Raji (cell line): ENCODE data around the gene SLAMF1.

Experiments used
- POLR2A ChIP-seq: IDR thresholded peaks from 2 replicates; pipeline ENCODE4 v1.6.1; 2011; ENCODE audit warnings: low read depth, low read length, control low read depth; ENCODE audit not compliant: insufficient read depth

Gene SLAMF1

DNA sequence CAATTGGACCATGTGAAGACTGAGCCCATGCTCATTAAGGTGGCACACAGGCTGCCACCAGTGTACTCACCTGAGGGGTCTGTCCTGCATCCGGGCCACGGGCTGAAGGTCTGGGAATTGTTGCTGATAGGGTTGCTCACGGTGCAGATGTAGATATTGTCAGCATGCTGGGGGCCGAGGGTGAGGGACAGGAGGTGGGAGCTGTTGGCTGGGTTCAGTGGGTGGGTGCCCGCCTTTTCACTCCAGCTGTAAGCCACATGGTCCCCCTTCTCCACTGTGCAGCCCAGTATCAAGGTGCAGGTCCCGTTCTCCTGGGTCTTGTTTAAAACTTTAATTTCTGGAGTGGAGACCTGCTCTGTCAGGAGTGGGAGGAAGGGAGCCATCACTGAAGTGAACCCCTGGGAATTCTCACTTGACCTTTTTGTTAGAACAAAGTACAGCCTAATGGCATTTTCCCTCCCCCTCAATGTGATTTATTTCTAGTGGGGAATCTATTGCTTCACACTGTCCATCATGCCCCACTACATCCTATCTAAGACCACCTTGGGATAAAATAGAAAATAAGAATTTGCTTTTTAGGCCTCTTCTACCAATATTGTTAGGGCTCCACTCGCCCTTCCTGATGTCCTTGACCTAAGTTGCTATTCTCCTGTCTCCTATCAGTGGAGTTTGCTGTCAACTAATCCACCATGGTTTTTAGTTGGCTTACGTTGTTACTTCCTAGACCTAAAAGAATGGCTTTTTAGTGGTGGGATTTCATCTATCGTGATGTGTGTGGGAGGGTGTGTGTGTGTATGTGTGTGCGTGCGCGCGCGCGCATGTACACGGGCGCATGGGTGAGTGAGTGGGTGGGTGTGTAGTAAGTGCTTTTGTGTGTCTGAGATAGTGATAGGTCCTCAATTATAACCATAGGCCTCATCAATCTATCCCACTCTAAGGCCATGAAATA is 12.0 kb downstream of the SLAMF1 start:
- TF ChIP-seq POLR2A, result no peak

DNA sequence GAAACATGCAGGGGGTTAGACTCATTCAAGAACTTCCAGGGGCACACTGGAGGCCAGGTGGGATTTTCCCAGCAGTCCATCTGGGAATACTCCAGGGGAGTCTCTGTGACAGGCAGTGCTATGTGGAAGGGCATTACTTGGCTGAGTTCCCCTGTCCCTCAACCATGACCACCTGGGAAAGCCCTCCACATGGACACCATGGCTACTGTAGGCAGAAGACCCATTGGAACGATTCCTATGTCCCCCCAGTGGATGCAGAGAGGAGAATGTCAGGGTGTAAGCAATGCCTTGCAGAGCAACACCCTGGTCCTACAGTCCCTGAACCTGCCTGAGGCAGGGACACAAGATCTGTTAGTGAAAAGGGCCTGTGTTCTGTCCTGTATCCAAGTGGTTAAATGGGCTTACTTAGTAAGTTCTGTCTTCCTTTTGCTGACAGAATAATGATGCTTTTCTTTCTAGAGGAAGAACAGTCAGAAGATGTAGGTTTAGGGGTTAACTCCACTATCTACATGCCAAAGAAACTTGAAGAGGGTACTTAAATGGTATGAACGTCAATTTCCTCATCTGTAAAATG is 13.4 kb downstream of the SLAMF1 start:
- TF ChIP-seq POLR2A, result no peak

DNA sequence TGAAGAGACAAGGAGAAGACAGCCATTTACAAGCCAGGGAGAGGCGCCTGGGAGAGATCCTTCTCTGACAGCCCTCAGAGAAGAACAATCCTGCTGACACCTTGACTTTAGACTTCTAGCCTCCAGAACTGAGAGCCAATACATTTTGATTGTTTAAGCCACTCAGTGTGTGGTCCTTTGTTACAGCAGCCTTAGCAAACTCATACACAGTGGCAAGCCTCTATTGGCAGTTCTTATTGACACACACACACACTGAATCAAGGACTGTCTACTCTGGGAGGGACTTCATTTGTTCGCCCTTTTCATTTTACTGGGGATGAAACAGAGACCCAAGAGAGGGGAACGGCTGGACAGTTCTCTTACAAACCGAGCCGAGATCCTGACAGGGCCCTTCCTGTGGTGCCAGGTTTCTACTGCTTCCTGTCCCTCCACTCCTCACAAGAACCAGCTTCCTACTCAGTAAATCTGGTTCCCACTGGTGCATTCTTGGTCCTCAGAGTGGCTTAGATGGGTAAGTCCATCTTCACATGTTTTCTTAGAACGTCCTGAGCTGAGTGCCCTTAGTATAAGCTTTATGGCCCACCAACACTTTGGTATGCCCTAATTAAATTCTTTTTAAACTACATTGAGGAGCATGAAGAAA is 14.7 kb downstream of the SLAMF1 start:
- no peak for TF ChIP-seq POLR2A

DNA sequence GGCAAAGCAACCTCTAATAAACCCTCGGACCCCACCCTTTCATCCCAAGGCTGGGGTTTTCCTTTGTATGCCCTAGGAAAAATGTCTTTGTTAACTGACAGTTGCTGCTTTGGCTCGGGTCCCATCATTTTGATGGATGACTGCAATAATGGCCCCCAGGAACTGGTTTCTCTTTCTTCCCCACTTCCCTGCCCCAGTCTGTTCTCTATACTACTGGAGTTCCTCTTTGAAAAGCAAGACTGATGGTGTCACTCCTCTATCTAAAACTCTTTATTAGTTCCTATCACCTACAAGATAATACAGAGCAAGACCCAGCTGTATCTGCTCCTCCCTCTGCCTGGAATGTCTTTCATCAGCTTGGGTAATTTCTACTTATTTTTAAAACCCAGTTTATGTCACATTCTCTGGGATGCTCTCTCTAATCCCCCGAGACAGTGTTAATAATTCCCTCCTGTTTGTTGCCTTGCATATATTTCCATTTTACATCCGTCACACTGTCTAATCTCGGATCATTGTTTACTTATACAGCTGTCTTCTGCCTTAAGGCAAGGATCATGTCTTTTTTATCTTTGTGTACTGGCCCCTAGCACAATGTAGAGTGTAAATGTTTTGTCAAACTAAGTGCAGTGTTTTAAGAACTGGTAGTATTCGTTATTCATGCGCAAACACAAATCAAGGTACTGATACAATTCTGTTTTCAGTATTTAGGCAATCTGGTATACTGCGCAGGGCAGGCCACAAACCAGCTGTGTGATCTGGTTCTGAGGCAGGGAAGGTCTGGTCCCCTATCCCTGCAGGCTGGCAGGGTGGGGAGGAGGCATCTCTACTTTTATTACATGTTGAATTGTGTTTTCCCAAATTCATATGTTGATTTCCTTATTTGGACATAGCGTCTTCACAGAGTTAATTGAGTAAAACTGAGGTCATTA is 16.1 kb downstream of the SLAMF1 start:
- TF ChIP-seq POLR2A, result no peak

DNA sequence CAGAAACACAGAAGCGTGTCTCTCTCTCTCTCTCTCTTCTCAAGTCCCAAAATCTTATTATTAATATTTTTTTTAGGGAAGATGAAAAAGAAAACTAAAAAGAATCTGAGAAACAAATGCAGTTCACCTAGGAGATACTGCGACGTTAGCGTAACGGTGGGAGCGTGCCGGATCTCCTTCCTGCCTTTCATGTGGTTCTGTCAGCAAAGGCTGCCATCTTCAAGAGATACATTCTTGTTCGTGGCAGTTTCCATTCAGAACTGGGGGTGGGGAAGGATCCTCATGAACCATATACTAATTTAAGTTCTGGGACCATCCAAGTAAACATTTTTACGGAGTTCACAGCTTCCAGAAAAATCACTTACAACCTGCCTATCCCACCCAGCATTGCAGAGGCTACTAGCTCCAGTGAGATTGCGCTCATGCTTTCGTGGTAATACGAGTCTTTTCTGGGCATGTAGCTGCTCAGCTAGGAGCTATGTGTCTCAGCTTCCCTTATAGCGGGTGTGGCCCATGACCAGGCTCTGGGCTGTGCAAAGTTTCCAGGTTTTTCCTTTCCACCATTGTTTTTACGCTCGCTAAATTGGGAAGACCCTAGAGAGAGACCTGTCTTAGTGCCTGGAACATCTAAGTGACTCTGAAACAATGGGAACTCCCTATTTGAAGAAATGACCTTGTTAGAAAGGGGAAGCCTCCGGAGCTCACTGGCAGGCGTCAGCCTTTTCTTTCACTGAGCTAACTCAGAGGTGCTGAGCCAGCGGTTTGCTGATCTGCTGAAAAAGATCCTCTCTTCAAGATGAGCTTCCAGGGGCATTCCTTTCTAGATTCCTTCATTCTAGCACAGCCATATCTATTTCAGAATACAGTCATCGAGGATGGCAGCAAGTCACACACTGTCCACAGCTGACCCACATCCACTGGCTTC is 17.3 kb downstream of the SLAMF1 start:
- no peak for TF ChIP-seq POLR2A

DNA sequence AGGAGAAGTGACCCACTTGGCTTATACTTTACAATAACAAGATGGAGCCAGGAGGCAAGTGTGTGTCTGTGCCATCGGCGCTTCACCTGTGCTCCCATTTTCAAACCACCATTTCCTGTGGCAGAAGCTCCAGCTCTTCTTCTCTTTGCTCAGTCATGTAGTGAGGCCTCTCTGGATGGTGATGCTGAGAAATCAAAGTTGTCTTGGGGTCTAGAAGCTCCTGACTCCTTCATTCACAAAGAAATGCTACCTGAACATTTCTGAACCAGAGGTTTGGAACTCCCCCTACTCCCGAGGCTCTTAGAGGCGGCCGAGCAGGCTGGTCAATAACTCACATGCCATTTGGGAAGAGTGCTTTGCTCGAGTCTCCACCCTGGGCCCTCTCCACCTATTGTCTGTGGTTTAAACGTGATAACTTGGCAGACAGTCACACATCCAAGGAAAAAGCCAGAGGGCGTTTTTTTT is 18.0 kb downstream of the SLAMF1 start:
- TF ChIP-seq POLR2A, result no peak

DNA sequence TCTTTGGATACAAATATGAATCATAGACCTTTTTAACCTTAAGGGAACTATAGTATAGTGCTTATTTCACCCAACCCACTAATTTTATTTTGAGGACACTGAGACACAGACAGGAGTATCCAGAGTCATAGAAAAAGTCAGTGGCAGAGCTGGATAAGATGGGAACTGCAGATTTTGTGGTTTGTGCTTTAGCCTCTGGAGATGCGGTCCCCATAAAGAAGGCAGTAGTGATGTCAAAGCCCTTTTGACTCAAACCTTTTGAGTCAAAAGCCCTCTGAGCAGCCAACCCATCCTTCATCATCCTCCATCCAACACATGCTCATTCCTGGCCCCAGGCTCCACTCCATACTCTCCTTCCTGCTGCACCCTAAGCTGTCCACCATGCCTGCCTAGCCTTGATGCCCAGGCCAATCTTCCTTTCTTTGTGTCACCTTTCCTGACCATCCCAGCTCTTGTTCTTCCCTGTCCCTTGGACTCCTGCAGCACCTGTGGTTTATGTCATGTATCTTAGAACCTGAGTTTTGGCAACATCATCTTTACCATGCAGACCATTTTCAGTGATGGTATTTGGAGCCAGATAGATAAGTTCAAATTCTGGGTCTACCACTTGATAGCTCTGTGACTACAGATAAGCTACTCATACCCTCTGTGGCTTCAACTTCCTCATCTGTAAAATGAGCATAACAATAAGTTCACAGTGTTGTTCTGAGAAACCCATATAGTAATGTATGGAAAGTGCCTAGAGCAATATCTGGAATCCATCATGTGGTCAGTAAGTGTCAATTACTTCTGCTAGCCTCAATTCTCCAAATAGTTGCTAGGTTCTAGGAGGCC is 20.1 kb downstream of the SLAMF1 start:
- TF ChIP-seq POLR2A, result no peak

DNA sequence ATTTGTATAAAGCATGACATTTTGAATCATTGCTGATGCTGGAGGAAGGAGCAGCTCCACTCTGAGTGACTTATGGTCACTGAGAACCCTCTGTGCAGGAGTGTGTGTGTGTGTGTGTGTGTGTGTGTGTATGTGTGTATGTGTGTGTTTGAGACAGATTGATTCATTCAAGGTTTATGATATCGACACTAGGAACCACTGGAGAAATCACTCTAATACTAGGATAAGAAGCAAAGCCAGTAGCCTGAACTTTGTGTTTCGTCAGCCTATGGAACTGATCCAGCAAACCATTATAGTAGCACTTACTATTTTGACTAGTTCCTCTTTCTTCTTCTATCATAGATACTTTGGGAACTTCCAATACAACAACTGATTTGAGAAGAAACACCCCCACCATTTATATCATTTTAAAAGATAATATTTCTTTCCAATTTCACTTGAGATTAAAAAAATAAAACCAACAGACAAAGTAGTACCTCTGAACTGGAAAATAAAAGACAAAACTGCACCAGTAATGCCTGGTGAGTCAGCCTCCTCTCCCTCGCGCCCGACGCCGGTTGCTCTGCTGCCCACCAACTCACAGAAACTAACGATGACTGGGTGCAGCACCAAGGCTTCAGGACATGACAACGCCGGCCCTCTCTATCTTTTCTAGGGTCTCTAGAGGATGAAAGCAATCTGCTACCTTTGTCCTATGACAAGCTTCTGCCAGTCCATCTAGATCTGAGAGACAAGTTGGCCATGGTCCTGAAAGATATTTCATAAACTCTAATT is 20.9 kb downstream of the SLAMF1 start:
- TF ChIP-seq POLR2A, result no peak

DNA sequence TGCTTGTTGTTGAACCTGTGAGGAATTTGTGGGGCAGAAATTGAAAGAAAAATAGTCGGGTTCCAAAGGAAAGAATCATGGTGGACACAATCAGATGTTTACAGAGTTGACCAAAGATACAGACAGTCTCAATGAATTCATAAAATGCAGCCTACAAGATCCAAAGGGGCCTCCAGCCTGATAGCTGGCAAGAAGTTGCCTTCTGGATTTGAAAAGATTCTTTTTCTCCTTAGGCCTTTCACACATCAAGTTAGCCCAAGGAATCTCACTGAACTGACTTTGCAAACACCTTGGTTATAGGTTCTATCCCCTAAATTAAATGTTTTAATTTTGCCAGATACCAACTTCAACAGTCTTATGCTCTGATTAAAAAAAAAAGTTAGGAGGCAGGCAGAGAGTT is 21.5 kb downstream of the SLAMF1 start:
- no peak for TF ChIP-seq POLR2A

DNA sequence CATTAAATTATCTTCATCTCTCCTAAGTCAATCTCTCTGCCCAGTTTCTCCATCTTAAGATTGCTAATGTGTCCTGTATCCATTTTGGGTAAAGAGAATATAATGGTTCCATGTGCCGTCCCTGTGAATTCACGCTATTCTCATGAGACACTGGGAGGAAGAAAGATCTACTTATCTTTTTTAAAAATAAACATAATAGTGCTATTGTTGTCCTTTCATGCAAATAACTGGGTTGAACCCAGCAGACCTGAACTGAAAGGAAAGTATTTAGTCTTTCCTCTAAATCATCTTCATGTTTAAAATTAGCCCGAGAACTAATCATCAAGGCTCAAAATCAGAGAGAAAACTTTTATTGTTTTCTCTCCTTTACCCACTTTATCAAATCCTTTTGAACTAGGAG is 22.4 kb downstream of the SLAMF1 start:
- TF ChIP-seq POLR2A, result no peak

DNA sequence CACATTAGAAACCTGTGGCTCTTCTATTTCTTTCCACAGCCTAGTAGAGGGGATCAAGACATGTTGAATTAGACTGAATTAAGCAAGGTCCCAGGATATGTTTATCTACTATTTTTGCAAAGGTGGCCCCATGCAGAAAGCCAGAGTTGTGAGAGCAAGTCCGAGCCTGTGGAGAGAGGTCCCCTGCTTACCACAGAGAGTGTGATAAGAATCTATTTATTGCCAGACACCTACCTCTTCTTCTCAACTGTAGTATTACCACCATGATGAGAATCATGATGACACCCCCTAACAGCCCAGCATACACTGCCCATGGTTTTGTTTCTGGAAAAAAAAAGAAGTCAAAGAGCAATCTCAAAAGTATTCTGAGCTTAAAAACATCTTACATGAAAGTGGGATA is 23.0 kb downstream of the SLAMF1 start:
- no peak for TF ChIP-seq POLR2A

DNA sequence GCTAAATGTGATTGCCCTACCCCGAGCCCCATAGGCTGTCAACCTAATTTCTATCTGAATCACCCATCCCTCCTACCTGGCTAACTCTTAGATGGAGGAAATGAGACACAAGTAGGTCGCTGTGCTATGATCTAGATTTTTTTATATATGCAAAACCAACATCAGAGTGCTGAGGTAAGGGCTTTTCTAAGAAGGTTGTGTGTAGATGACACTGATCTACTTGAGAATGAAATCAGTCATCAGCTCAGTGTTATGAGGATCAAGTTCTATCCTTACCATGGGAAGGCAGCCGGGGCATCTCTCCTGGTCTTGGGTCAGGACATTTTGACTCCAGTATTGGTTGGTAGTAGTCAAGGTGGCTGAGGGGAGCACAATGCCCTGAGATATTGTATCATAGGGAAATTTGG is 23.6 kb downstream of the SLAMF1 start:
- no peak for TF ChIP-seq POLR2A
